Prostate gland (tissue), 2 donors: ENCODE data around the gene FOXO1. TPM values are rescaled to one million over a fixed set of nuclear protein-coding genes. Genes with fewer than 3 reads are reported as not detected.

ENCODE experiments used
- DNase-seq: peaks from one replicate; pipeline ENCODE4 v3.0.0-alpha.2; 2019; ENCODE audit warnings: low spot score
- H3K27ac ChIP-seq, 2 donors: fragments of 200-600 bp; sonication (generic); 2 replicates each; pipeline ENCODE4 v1.5.1; 2017 to 2019
- H3K27me3 ChIP-seq: fragments of 200-600 bp; sonication (generic); replicated peaks from 2 replicates; pipeline ENCODE4 v1.5.1; 2019; ENCODE audit not compliant: insufficient read depth
- H3K36me3 ChIP-seq, 2 donors: fragments of 200-600 bp; sonication (generic); 1 replicate in 1 of 2; 2 replicates in 1 of 2; pipeline versions ENCODE4 v1.5.1 to v1.8.1; 2017 to 2019
- H3K4me1 ChIP-seq: fragments of 200-600 bp; sonication (generic); replicated peaks from 2 replicates; pipeline ENCODE4 v1.5.1; 2019
- H3K4me3 ChIP-seq, 2 donors: fragments of 200-600 bp; sonication (generic); 2 replicates each; pipeline ENCODE4 v1.5.1; 2017 to 2019
- H3K9me3 ChIP-seq: fragments of 200-600 bp; sonication (generic); 2 replicates; pipeline ENCODE4 v1.5.1; 2017
- CTCF ChIP-seq, 4 experiments: fragments of 200-600 bp in 2 of 4; fragments of 450-650 bp in 2 of 4; sonication (generic) in 2 of 4; IDR thresholded peaks; 1 replicate in 3 of 4; 2 replicates in 1 of 4; pipeline ENCODE4 v1.5.1; 2016 to 2019; ENCODE audit warnings: antibody characterized with exemption in 4 of 4, mild to moderate bottlenecking in 2 of 4, moderate library complexity in 2 of 4
- POLR2A ChIP-seq: fragments of 450-650 bp; IDR thresholded peaks from one replicate; pipeline ENCODE4 v1.6.1; 2016; ENCODE audit warnings: antibody characterized with exemption, mild to moderate bottlenecking
- POLR2AphosphoS5 ChIP-seq: sonication (generic); formaldehyde crosslinking; IDR thresholded peaks from one replicate; pipeline ENCODE4 v1.6.1; 2017; ENCODE audit warnings: antibody characterized with exemption
- WGBS: methylation state at CpG from one replicate; pipeline ENCODE4 v1.1.5; 2018; 5-methylcytosine and 5-hydroxymethylcytosine counted together
- intact Hi-C: fragments of 100-400 bp; cut with DNase I; formaldehyde crosslinking; loops from one replicate; pipeline ENCODE4 v1.14.2; 2022
- total RNA-seq, 2 donors: library from RNA; depleted of rRNA; stranded (reverse); fragments of >200 nt; gene quantifications; one replicate each; pipeline ENCODE4 v1.1.0, GENCODE V29; 2016

Gene FOXO1
- total RNA-seq, 2 donors from 2014 or later, result 23.5 to 46.1 TPM

GRCh38 chr13:40536443-40537113 is 129.9 kb downstream of the FOXO1 start:
- intact Hi-C loops, result no loop called here
- Histone ChIP-seq H3K27ac (peak overlapping the region in 1 of 2 donors; percentile 56), H3K9me3 (no peaks in the 10 kb centered on the region), H3K36me3 (no peaks in the 10 kb centered on the region), H3K4me1 (no peaks in the 10 kb centered on the region), H3K27me3 (no peaks in the 10 kb centered on the region), H3K4me3 (no peak overlapping the region)
- TF ChIP-seq POLR2AphosphoS5, result peak; percentile 88
- no peak for TF ChIP-seq CTCF (IDR thresholded peaks at IDR 0.05)
- no peak for TF ChIP-seq POLR2A
- WGBS, result 50% methylated on average over 9 of the region's 9 CpGs
- DNase-seq, result peak; percentile 88

- Histone ChIP-seq H3K4me1 (no peaks in the 10 kb centered on the region), H3K4me3 (no peak overlapping the region), H3K27me3 (no peaks in the 10 kb centered on the region), H3K36me3 (no peaks in the 10 kb centered on the region), H3K27ac (no peak overlapping the region), H3K9me3 (no peaks in the 10 kb centered on the region)
- intact Hi-C loops, result no loop called here
- WGBS, result 97% methylated on average over 26 of the region's 27 CpGs
- TF ChIP-seq POLR2AphosphoS5 (no peak), CTCF (IDR thresholded peaks at IDR 0.05) (no peak), POLR2A (no peak)
- DNase-seq, result no peak
Observed at GRCh38 chr13:40535345-40535836, 131.1 kb downstream of the FOXO1 start.

- 94% methylated on average over 4 of the region's 4 CpGs for WGBS
- Histone ChIP-seq H3K4me1 (no peaks in the 10 kb centered on the region), H3K36me3 (no peaks in the 10 kb centered on the region), H3K27me3 (no peaks in the 10 kb centered on the region), H3K9me3 (no peaks in the 10 kb centered on the region), H3K27ac (no peak overlapping the region), H3K4me3 (no peak overlapping the region)
- no peak for DNase-seq
- TF ChIP-seq CTCF (IDR thresholded peaks at IDR 0.05) (no peak), POLR2A (no peak), POLR2AphosphoS5 (no peak)
- intact Hi-C loops, result no loop called here
Observed at GRCh38 chr13:40534456-40534855, 132.0 kb downstream of the FOXO1 start.

- Histone ChIP-seq H3K9me3 (no peaks in the 10 kb centered on the region), H3K4me1 (no peaks in the 10 kb centered on the region), H3K36me3 (no peaks in the 10 kb centered on the region), H3K4me3 (no peak overlapping the region), H3K27me3 (no peaks in the 10 kb centered on the region), H3K27ac (no peak overlapping the region)
- 75% methylated on average over 8 of the region's 8 CpGs for WGBS
- intact Hi-C loops, result no loop called here
- DNase-seq, result no peak
- TF ChIP-seq POLR2AphosphoS5 (no peak), CTCF (IDR thresholded peaks at IDR 0.05) (no peak), POLR2A (no peak)
Observed at GRCh38 chr13:40533072-40533471, 133.4 kb downstream of the FOXO1 start.

GRCh38 chr13:40530961-40531360 is 135.5 kb downstream of the FOXO1 start:
- Histone ChIP-seq H3K36me3 (no peaks in the 10 kb centered on the region), H3K4me3 (no peak overlapping the region), H3K27me3 (no peaks in the 10 kb centered on the region), H3K4me1 (no peaks in the 10 kb centered on the region), H3K27ac (no peak overlapping the region), H3K9me3 (no peaks in the 10 kb centered on the region)
- DNase-seq, result no peak
- intact Hi-C loops, result no loop called here
- WGBS, result 85% methylated on average over 1 of the region's 1 CpG
- TF ChIP-seq POLR2A (no peak), CTCF (IDR thresholded peaks at IDR 0.05) (no peak), POLR2AphosphoS5 (no peak)
